Measurements from ENCODE around the gene THRSP. TPM values are rescaled to one million over a fixed set of nuclear protein-coding genes. Genes with fewer than 3 reads are reported as not detected.

The THRSP gene
- total and polyA plus RNA-seq, 2 donors (not counting 1 experiment from before 2014, with no cell fraction given), result not detected

DNA sequence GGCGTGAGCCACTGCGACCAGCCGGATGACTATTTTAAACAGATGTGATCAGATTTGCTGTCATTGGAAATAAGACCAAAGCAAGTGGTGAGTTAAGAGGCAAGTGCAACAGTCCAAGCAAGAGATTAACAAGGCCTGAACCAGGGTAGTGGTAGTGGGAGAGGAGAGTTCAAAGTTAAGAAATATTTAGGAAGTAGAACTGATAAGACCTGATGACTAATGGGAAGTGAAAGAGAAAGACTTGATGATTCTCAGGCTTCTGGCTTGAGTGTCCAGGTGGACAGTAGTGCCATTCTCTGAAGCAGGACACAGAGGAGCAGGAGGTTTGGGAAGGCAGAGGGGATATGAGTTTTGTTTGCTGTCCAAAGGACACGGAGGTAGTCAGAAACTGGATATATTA is 8.8 kb downstream of the THRSP start:
- Histone ChIP-seq H3K79me2 (ENCODE audit: control insufficient read depth, insufficient read depth, low read length) (peaks cover 50% of the 10 kb centered on the region), H3K9me3 (ENCODE audit: control extremely low read depth in 1 of 3, control insufficient read depth in 2 of 3, insufficient read depth in 1 of 3, low read length in 2 of 3) (no peaks in the 10 kb centered on the region), H3K4me3 (ENCODE audit: control extremely low read depth in 1 of 5, extremely low read depth in 1 of 5, insufficient read depth in 1 of 5, low read depth in 2 of 5, low read length in 4 of 5) (no peak overlapping the region), H3K4me1 (ENCODE audit: control insufficient read depth in 2 of 2, insufficient read depth in 2 of 2, low read length in 2 of 2) (peaks cover 8 to 12% of the 10 kb centered on the region in 2 donors), H2AFZ (ENCODE audit: insufficient read depth, low read depth, low read length, poor library complexity, severe bottlenecking) (no peak overlapping the region), H3K9ac (ENCODE audit: low read length) (no peak overlapping the region), H3K27me3 (replicated peaks in 1 of 4; ENCODE audit: control extremely low read depth in 1 of 4, control insufficient read depth in 3 of 4, insufficient read depth in 4 of 4, low read length in 3 of 4) (no peaks in the 10 kb centered on the region), H3K4me2 (replicated peaks; ENCODE audit: low read depth, low read length, poor library complexity, severe bottlenecking) (no peak overlapping the region), H4K20me1 (ENCODE audit: control insufficient read depth, insufficient read depth, low read length, poor library complexity, severe bottlenecking) (peaks cover 30% of the 10 kb centered on the region), H3K27ac (ENCODE audit: low read length in 2 of 2) (no peak overlapping the region), H3K36me3 (replicated peaks in 1 of 2; ENCODE audit: control extremely low read depth in 1 of 2, control insufficient read depth in 1 of 2, extremely low read depth in 1 of 2, insufficient read depth in 2 of 2, low read length in 1 of 2) (peaks cover 10 to 49% of the 10 kb centered on the region in 2 experiments)
- H3K9me3 Mint-ChIP-seq (ENCODE audit: insufficient read depth), result no peaks in the 10 kb centered on the region
- H3K27ac Mint-ChIP-seq, result no peak overlapping the region
- 97% methylated on average over 3 of the region's 4 CpGs for WGBS (ENCODE audit: insufficient coverage)
- ATAC-seq (ENCODE audit: low read depth) (no peak), DNase-seq (no peak)
- H3K4me3 Mint-ChIP-seq, result no peak overlapping the region
- TF ChIP-seq CTCF (IDR thresholded peaks at IDR 0.05) (no peak), EZH2 (IDR thresholded peaks at IDR 0.05; ENCODE audit: borderline replicate concordance, insufficient read depth, low read depth, low read length, poor library complexity, severe bottlenecking) (no peak)
- no peaks in the 10 kb centered on the region for H3K27me3 Mint-ChIP-seq
- intact Hi-C loops (cut with micrococcal nuclease), result loop anchor here (10.0 kb wide), 1 partner anchor 78 kb away; the partner anchor contains the start of gene INTS4
- H3K4me1 Mint-ChIP-seq, result peaks cover 24% of the 10 kb centered on the region
- CTCF ChIA-PET, result no interaction called here
- POLR2A ChIA-PET, result no interaction called here

- TF ChIP-seq CTCF (IDR thresholded peaks at IDR 0.05) (no peak), EZH2 (IDR thresholded peaks at IDR 0.05; ENCODE audit: borderline replicate concordance, insufficient read depth, low read depth, low read length, poor library complexity, severe bottlenecking) (no peak)
- Histone ChIP-seq H2AFZ (ENCODE audit: insufficient read depth, low read depth, low read length, poor library complexity, severe bottlenecking) (no peak overlapping the region), H3K36me3 (replicated peaks in 1 of 2; ENCODE audit: control extremely low read depth in 1 of 2, control insufficient read depth in 1 of 2, extremely low read depth in 1 of 2, insufficient read depth in 2 of 2, low read length in 1 of 2) (peaks cover 6 to 33% of the 10 kb centered on the region in 2 experiments), H3K9me3 (ENCODE audit: control extremely low read depth in 1 of 3, control insufficient read depth in 2 of 3, insufficient read depth in 1 of 3, low read length in 2 of 3) (no peaks in the 10 kb centered on the region), H3K4me1 (ENCODE audit: control insufficient read depth in 2 of 2, insufficient read depth in 2 of 2, low read length in 2 of 2) (peaks cover 18 to 28% of the 10 kb centered on the region in 2 donors), H3K27me3 (replicated peaks in 1 of 4; ENCODE audit: control extremely low read depth in 1 of 4, control insufficient read depth in 3 of 4, insufficient read depth in 4 of 4, low read length in 3 of 4) (no peaks in the 10 kb centered on the region), H4K20me1 (ENCODE audit: control insufficient read depth, insufficient read depth, low read length, poor library complexity, severe bottlenecking) (peaks cover 40% of the 10 kb centered on the region), H3K4me3 (ENCODE audit: control extremely low read depth in 1 of 5, extremely low read depth in 1 of 5, insufficient read depth in 1 of 5, low read depth in 2 of 5, low read length in 4 of 5) (no peak overlapping the region), H3K4me2 (replicated peaks; ENCODE audit: low read depth, low read length, poor library complexity, severe bottlenecking) (no peak overlapping the region), H3K9ac (ENCODE audit: low read length) (no peak overlapping the region), H3K27ac (ENCODE audit: low read length in 2 of 2) (no peak overlapping the region), H3K79me2 (ENCODE audit: control insufficient read depth, insufficient read depth, low read length) (peaks cover 72% of the 10 kb centered on the region)
- Mint-ChIP-seq H3K4me1 (peaks cover 45% of the 10 kb centered on the region), H3K9me3 (ENCODE audit: insufficient read depth) (no peaks in the 10 kb centered on the region), H3K27ac (no peak overlapping the region), H3K4me3 (no peak overlapping the region), H3K27me3 (no peaks in the 10 kb centered on the region)
- CTCF ChIA-PET, result no interaction called here
- intact Hi-C loops (cut with micrococcal nuclease), result loop anchor here (10.0 kb wide), 1 partner anchor 80 kb away; the partner anchor contains the start of gene INTS4
- DNase-seq (no peak), ATAC-seq (ENCODE audit: low read depth) (no peak)
- POLR2A ChIA-PET, result no interaction called here
- WGBS (ENCODE audit: insufficient coverage), result 100% methylated on average over 4 of the region's 6 CpGs
Observed at GRCh38 chr11:78074756-78075155, 11.1 kb downstream of the THRSP start.
